HCT116 (cell line): ENCODE data around the gene COLEC11. TPM values are rescaled to one million over a fixed set of nuclear protein-coding genes. Genes with fewer than 3 reads are reported as not detected.
A peak's percentile ranks its signal among the peaks of the same experiment; 100 is the strongest.

ENCODE experiments used
- ATAC-seq: fragments of 200-7000 bp; cut with Tn5 transposase; 2 replicates; pipeline ENCODE4 v1.9.1; 2020; ENCODE audit warnings: mild to moderate bottlenecking, moderate library complexity
- Bru-seq: library from RNA; stranded (reverse); fragments of 400-500 nt; gene quantifications from one replicate; lab custom pipeline; 2021; lab: Mats Ljungman, UMichigan
- BruChase-seq, 2 experiments: library from RNA; stranded (reverse); fragments of 400-500 nt; gene quantifications; one replicate each; lab custom pipeline; 2021; lab: Mats Ljungman, UMichigan
- BruUV-seq: library from RNA; stranded (reverse); fragments of 400-500 nt; replicated peaks from 2 replicates; lab custom pipeline; 2021; lab: Mats Ljungman, UMichigan
- CTCF ChIA-PET: fragments of 300-600 bp; sonication (Branson Sonifier 250); formaldehyde crosslinking; loops from one replicate; lab custom pipeline; 2021; ENCODE audit warnings: antibody characterized with exemption; lab: Charles Lee
- POLR2A ChIA-PET: fragments of 300-600, 350-600 bp; sonication (Branson Sonifier 250); formaldehyde crosslinking; loops from one replicate; lab custom pipeline; 2021; ENCODE audit warnings: antibody characterized with exemption; lab: Charles Lee
- RAD21 ChIA-PET, 2 experiments: fragments of 300-600 bp; sonication (Branson Sonifier 250); formaldehyde crosslinking; loops; one replicate each; lab custom pipeline; 2023; ENCODE audit warnings: low total read pairs in 2 of 2; ENCODE audit not compliant: uncharacterized antibody in 2 of 2, unreplicated experiment in 2 of 2, low non-redundant PET in 1 of 2; lab: Charles Lee
- DNase-seq: peaks from one replicate; pipeline ENCODE4 v3.0.0-alpha.2; 2010; ENCODE audit warnings: low read depth, low spot score
- H2AFZ ChIP-seq: fragments of 200-600 bp; shearing (Covaris generic), sonication (generic); 2 replicates; pipeline ENCODE4 v1.6.1; 2017; ENCODE audit warnings: low read depth, mixed run types, mixed read lengths, antibody characterized with exemption, low read length; ENCODE audit not compliant: poor library complexity, severe bottlenecking
- H3K27ac ChIP-seq: 2 replicates; pipeline ENCODE4 v1.5.1; 2012; ENCODE audit warnings: low read depth, low read length
- H3K27me3 ChIP-seq: fragments of 200-600 bp; sonication (generic); 2 replicates; pipeline ENCODE4 v1.6.1; 2016; ENCODE audit warnings: mixed run types, low read length, mixed read lengths; ENCODE audit not compliant: insufficient read depth
- H3K36me3 ChIP-seq, 2 experiments: fragments of 200-500 bp in 1 of 2; fragments of 200-600 bp in 1 of 2; sonication (Bioruptor generic) in 1 of 2; sonication (generic) in 1 of 2; 2 replicates each; pipeline versions ENCODE4 v1.5.1 to v1.6.1; 2014 to 2016; ENCODE audit warnings: low read length in 2 of 2, inconsistent platforms in 1 of 2, mixed read lengths in 1 of 2, mixed run types in 1 of 2; ENCODE audit not compliant: insufficient read depth in 2 of 2, control insufficient read depth in 1 of 2
- H3K4me1 ChIP-seq, 2 experiments: fragments of 200-600 bp in 1 of 2; sonication (generic) in 1 of 2; 2 replicates each; pipeline versions ENCODE4 v1.5.1 to v1.6.1; 2012 to 2017; ENCODE audit warnings: low read length in 2 of 2, inconsistent platforms in 1 of 2, mild to moderate bottlenecking in 1 of 2, mixed read lengths in 1 of 2, mixed run types in 1 of 2, moderate library complexity in 1 of 2; ENCODE audit not compliant: insufficient read depth in 2 of 2, control insufficient read depth in 1 of 2
- H3K4me2 ChIP-seq: fragments of 200-600 bp; sonication (generic); 2 replicates; pipeline ENCODE4 v1.6.1; 2017; ENCODE audit warnings: mixed run types, low read length, mixed read lengths
- H3K4me3 ChIP-seq, 2 experiments: fragments of 200-600 bp in 1 of 2; sonication (generic) in 1 of 2; replicated peaks in 1 of 2; 2 replicates each; pipeline ENCODE4 v1.5.1; 2011 to 2016; ENCODE audit warnings: low read length in 2 of 2, control low read depth in 1 of 2, low read depth in 1 of 2, mild to moderate bottlenecking in 1 of 2, mixed read lengths in 1 of 2, mixed run types in 1 of 2
- H3K79me2 ChIP-seq: fragments of 200-600 bp; sonication (generic); 2 replicates; pipeline ENCODE4 v1.6.1; 2017; ENCODE audit warnings: mild to moderate bottlenecking, mixed run types, low read length, moderate library complexity, mixed read lengths; ENCODE audit not compliant: insufficient read depth
- H3K9ac ChIP-seq: fragments of 200-600 bp; sonication (generic); 2 replicates; pipeline ENCODE4 v1.6.1; 2016; ENCODE audit warnings: low read length, mixed read lengths
- H3K9me2 ChIP-seq: fragments of 200-600 bp; sonication (generic), shearing (Covaris generic); 2 replicates; pipeline ENCODE4 v1.6.1; 2017; ENCODE audit warnings: mixed run types, mild to moderate bottlenecking, moderate library complexity; ENCODE audit not compliant: insufficient read depth
- H3K9me3 ChIP-seq, 2 experiments: fragments of 200-500 bp in 1 of 2; fragments of 200-600 bp in 1 of 2; sonication (Bioruptor generic) in 1 of 2; sonication (generic) in 1 of 2; 2 replicates each; pipeline ENCODE4 v1.6.1; 2014 to 2017; ENCODE audit warnings: low read length in 2 of 2, mixed read lengths in 2 of 2, inconsistent platforms in 1 of 2, low read depth in 1 of 2, mild to moderate bottlenecking in 1 of 2, mixed run types in 1 of 2, moderate library complexity in 1 of 2; ENCODE audit not compliant: control insufficient read depth in 1 of 2, insufficient read depth in 1 of 2
- H4K20me1 ChIP-seq: fragments of 200-600 bp; sonication (generic), shearing (Covaris generic); 2 replicates; pipeline ENCODE4 v1.6.1; 2017; ENCODE audit warnings: mixed run types, mild to moderate bottlenecking, moderate library complexity; ENCODE audit not compliant: insufficient read depth
- RAD21 ChIP-seq: IDR thresholded peaks from 2 replicates; pipeline ENCODE4 v1.6.1; 2012; ENCODE audit warnings: low read depth, mild to moderate bottlenecking
- YY1 ChIP-seq: IDR thresholded peaks from 2 replicates; pipeline ENCODE4 v1.6.1; 2011; ENCODE audit warnings: low read length, low read depth, moderate library complexity, mild to moderate bottlenecking; ENCODE audit not compliant: insufficient replicate concordance; ENCODE audit errors: extremely low read depth
- intact Hi-C: fragments of 100-400 bp; cut with micrococcal nuclease; formaldehyde crosslinking; loops from 2 replicates; pipeline ENCODE4 v1.10.0; 2022
- long read RNA-seq: library from polyadenylated mRNA; unstranded; transcript quantifications from one replicate; pipeline ENCODE4 v2.0.0, GENCODE V29; 2021; ENCODE audit not compliant: unreplicated experiment
- polyA plus RNA-seq: library from polyadenylated mRNA; unstranded; fragments of >200 nt; gene quantifications from 2 replicates; pipeline ENCODE4 v1.2.1, GENCODE V29; 2012; ENCODE audit warnings: missing spikeins
- total RNA-seq: library from RNA; stranded (reverse); gene quantifications from one replicate; pipeline ENCODE4 v1.2.1, GENCODE V29; 2021; ENCODE audit not compliant: unreplicated experiment
- TF ChIP-seq, protein P1 (sequence below): IDR thresholded peaks from 2 replicates; pipeline ENCODE4 v1.6.1; 2011; ENCODE audit warnings: mild to moderate bottlenecking, low read length, moderate library complexity; ENCODE audit not compliant: insufficient replicate concordance; ENCODE audit errors: extremely low read depth
- TF ChIP-seq, protein P2 (sequence below), 3 experiments: fragments of 200-600 bp in 1 of 3; sonication (generic) in 1 of 3; IDR thresholded peaks in 2 of 3; conservative IDR thresholded peaks in 1 of 3; 2 replicates each; pipeline ENCODE4 v1.5.1; 2012 to 2017; ENCODE audit warnings: low read depth in 2 of 3, low read length in 2 of 3, antibody characterized with exemption in 1 of 3, borderline replicate concordance in 1 of 3, control low read depth in 1 of 3, mild to moderate bottlenecking in 1 of 3, mixed read lengths in 1 of 3, mixed run types in 1 of 3, moderate library complexity in 1 of 3; ENCODE audit not compliant: insufficient read depth in 1 of 3

Gene COLEC11
- 0.15 TPM for total RNA-seq
- polyA plus RNA-seq, result 0.10 TPM in 1 of 2 replicates, not detected in the other
- Bru-seq, nascent RNA, result percentile 28 among the genes with signal in this experiment
- percentile 47 among the genes with signal in this experiment for BruChase-seq, experiment 1, labeled RNA remaining after a 6-hour chase
- percentile 40 among the genes with signal in this experiment for BruChase-seq, experiment 2, labeled RNA remaining after a 2-hour chase
- long read RNA-seq, result 0 reads

DNA sequence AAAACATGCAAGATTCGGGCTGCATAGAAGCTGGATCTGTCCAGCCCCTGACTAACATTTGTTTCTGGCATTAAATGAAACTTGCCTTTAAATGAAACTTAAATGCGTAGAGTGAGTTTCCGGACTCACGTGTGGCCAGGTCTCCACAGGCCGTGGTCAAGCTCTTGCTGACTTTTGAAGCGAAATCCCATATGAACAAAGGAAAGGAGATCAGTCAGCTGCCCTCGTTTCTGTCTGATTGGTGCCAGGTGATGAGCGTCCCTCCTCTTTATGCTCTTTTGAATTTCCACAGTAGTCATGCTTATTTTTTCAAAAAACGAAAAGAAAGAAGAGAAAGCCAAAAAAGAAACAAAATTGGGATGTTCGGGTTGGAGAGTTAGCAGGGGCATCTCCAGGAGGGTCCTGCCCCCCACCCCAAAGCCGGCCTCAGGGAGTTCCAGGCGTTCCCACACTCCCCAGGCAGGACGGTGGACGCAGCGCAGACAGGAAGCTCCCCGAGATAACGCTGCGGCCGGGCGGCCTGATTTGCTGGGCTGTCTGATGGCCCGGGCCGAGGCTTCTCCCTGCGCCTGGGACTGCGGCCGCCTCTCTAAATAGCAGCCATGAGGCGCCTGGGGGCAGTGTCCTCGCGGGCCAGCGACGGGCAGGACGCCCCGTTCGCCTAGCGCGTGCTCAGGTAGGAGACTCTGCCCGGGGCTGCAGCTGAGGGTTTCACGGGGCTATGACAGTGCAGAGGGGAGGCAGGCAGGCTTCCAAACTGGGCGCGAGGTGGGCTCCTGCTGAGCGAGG, at the start of gene COLEC11:
Gene COLEC11, plus strand, starts transcription at position 620 of the 789 bp plus-strand sequence. CDS start 9,229 bp downstream, outside the sequence.
- ChIA-PET RAD21 (no interaction called here), POLR2A (no interaction called here), CTCF (no interaction called here)
- Histone ChIP-seq H4K20me1 (no peaks in the 10 kb centered on the region), H3K4me1 (no peaks in the 10 kb centered on the region), H3K9ac (no peak within 1 kb of the TSS), H2AFZ (no peak within 1 kb of the TSS), H3K4me2 (no peak within 1 kb of the TSS), H3K36me3 (no peaks in the 10 kb centered on the region)
- no TSS peak for BruUV-seq
- ATAC-seq, result 0 out of 2 replicates have a peak, but pooled peaks have one; percentile 17
- TF ChIP-seq, protein P1, sequence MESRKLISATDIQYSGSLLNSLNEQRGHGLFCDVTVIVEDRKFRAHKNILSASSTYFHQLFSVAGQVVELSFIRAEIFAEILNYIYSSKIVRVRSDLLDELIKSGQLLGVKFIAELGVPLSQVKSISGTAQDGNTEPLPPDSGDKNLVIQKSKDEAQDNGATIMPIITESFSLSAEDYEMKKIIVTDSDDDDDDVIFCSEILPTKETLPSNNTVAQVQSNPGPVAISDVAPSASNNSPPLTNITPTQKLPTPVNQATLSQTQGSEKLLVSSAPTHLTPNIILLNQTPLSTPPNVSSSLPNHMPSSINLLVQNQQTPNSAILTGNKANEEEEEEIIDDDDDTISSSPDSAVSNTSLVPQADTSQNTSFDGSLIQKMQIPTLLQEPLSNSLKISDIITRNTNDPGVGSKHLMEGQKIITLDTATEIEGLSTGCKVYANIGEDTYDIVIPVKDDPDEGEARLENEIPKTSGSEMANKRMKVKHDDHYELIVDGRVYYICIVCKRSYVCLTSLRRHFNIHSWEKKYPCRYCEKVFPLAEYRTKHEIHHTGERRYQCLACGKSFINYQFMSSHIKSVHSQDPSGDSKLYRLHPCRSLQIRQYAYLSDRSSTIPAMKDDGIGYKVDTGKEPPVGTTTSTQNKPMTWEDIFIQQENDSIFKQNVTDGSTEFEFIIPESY, result no peak
- TF ChIP-seq, protein P2, sequence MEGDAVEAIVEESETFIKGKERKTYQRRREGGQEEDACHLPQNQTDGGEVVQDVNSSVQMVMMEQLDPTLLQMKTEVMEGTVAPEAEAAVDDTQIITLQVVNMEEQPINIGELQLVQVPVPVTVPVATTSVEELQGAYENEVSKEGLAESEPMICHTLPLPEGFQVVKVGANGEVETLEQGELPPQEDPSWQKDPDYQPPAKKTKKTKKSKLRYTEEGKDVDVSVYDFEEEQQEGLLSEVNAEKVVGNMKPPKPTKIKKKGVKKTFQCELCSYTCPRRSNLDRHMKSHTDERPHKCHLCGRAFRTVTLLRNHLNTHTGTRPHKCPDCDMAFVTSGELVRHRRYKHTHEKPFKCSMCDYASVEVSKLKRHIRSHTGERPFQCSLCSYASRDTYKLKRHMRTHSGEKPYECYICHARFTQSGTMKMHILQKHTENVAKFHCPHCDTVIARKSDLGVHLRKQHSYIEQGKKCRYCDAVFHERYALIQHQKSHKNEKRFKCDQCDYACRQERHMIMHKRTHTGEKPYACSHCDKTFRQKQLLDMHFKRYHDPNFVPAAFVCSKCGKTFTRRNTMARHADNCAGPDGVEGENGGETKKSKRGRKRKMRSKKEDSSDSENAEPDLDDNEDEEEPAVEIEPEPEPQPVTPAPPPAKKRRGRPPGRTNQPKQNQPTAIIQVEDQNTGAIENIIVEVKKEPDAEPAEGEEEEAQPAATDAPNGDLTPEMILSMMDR (IDR thresholded peaks at IDR 0.05 in 2 of 3, conservative IDR thresholded peaks at IDR 0.05 in 1 of 3; ENCODE audit: borderline replicate concordance in 1 of 3, insufficient read depth in 1 of 3, low read depth in 2 of 3, low read length in 2 of 3), result no peak
- TF ChIP-seq YY1 (no peak), RAD21 (no peak)
- TF ChIP-seq, all 23 proteins: peak for 0
- Histone ChIP-seq H3K79me2 (no peaks in the 10 kb centered on the region), H3K9me2 (no peaks in the 10 kb centered on the region), H3K9me3 (no peaks in the 10 kb centered on the region), H3K27ac (no peak within 1 kb of the TSS), H3K4me3 (no peak within 1 kb of the TSS), H3K27me3 (no peaks in the 10 kb centered on the region)
- intact Hi-C loops, result no loop called here
- DNase-seq, result no peak
